Right lobe of liver (tissue), 4 donors: Measurements from ENCODE around the gene MYH10.

Source experiments
- CTCF ChIP-seq, 4 donors: fragments of 200-600 bp in 3 of 4; fragments of 450-650 bp in 1 of 4; IDR thresholded peaks; one replicate each; pipeline versions ENCODE4 v1.5.1 to v1.8.0; 2016 to 2022; ENCODE audit warnings: antibody characterized with exemption in 4 of 4, mild to moderate bottlenecking in 2 of 4
- POLR2A ChIP-seq: fragments of 450-650 bp; IDR thresholded peaks from one replicate; pipeline ENCODE4 v1.6.1; 2017; ENCODE audit warnings: antibody characterized with exemption, mild to moderate bottlenecking
- donor health status: DM: no; HTN: no; CAD: no.
- donor health status: DM: no; HTN: no; CAD: no.
- donor health status: DM: no; HTN: yes; CAD: no.

DNA sequence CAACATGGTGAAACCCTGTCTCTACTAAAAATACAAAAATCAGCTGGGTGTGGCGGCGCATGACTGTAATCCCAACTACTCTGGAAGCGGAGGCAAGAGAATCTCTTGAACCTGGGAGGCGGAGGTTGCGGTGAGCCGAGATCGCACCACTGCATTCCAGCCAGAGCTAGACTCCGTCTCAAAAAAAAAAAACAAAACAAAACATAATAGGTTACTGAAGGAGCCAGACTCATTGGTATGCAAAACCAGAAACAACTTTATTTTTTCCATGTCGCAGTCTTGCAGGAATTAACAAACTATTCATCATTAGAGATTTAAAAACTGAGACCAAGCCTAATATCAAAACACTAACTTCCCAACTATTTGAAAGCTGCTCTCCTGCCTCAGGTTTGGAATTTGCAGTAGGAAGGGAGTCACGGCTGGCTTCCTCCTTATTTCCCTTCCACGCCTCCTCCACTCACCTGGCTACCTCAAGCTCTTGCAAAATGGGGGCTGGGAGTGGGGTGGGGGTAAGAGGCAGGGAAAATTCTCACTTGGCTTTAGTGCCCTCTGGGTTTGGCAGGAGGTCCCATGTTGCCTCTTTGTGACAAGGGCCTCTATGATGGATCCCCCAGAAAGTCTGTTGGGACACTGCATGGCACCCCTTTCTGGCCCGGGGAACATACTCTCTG, 34.1 kb upstream of the MYH10 start:
- TF ChIP-seq CTCF (IDR thresholded peaks at IDR 0.05) (no peak), POLR2A (no peak)
